Activated naive CD8-positive, alpha-beta T cell (primary cell): ENCODE data around the gene COL4A2.

Experiments used
- H3K27ac Mint-ChIP-seq: one replicate; pipeline ENCODE4 v1.8.0; 2021; ENCODE audit warnings: mixed read lengths
- H3K27me3 Mint-ChIP-seq: one replicate; pipeline ENCODE4 v1.8.0; 2021; ENCODE audit warnings: mixed read lengths
- H3K36me3 Mint-ChIP-seq: one replicate; pipeline ENCODE4 v1.8.0; 2021; ENCODE audit warnings: mixed read lengths
- H3K4me1 Mint-ChIP-seq: one replicate; pipeline ENCODE4 v1.8.0; 2021; ENCODE audit warnings: low read depth, mixed read lengths
- H3K4me3 Mint-ChIP-seq: one replicate; pipeline ENCODE4 v1.8.0; 2021; ENCODE audit warnings: mild to moderate bottlenecking, mixed read lengths
- H3K9me3 Mint-ChIP-seq: one replicate; pipeline ENCODE4 v1.8.0; 2021; ENCODE audit warnings: low read depth, mixed read lengths

COL4A2 gene

GRCh38 chr13:110503037-110503901, 196.2 kb downstream of the COL4A2 start:
- Mint-ChIP-seq H3K27me3 (peaks cover 1% of the 10 kb centered on the region), H3K27ac (no peak overlapping the region), H3K4me1 (no peaks in the 10 kb centered on the region), H3K36me3 (no peaks in the 10 kb centered on the region), H3K9me3 (peaks cover 7% of the 10 kb centered on the region), H3K4me3 (no peak overlapping the region)

- Mint-ChIP-seq H3K4me3 (no peak overlapping the region), H3K36me3 (no peaks in the 10 kb centered on the region), H3K9me3 (peaks cover 7% of the 10 kb centered on the region), H3K4me1 (no peaks in the 10 kb centered on the region), H3K27ac (no peak overlapping the region), H3K27me3 (peaks cover 1% of the 10 kb centered on the region)
Observed at GRCh38 chr13:110503979-110504499, 197.0 kb downstream of the COL4A2 start.

- Mint-ChIP-seq H3K9me3 (no peaks in the 10 kb centered on the region), H3K4me3 (no peak overlapping the region), H3K27me3 (peaks cover 1% of the 10 kb centered on the region), H3K27ac (no peak overlapping the region), H3K4me1 (no peaks in the 10 kb centered on the region), H3K36me3 (no peaks in the 10 kb centered on the region)
Observed at GRCh38 chr13:110505594-110505993, 198.5 kb downstream of the COL4A2 start.

- Mint-ChIP-seq H3K4me3 (no peak overlapping the region), H3K9me3 (no peaks in the 10 kb centered on the region), H3K4me1 (no peaks in the 10 kb centered on the region), H3K36me3 (no peaks in the 10 kb centered on the region), H3K27me3 (no peaks in the 10 kb centered on the region), H3K27ac (no peak overlapping the region)
Observed at GRCh38 chr13:110506396-110506795, 199.3 kb downstream of the COL4A2 start.

GRCh38 chr13:110506859-110507566, 199.9 kb downstream of the COL4A2 start:
- Mint-ChIP-seq H3K27ac (no peak overlapping the region), H3K9me3 (no peaks in the 10 kb centered on the region), H3K4me3 (no peak overlapping the region)

GRCh38 chr13:110507678-110508381, 200.7 kb downstream of the COL4A2 start:
- no peaks in the 10 kb centered on the region for H3K27me3 Mint-ChIP-seq
- H3K27ac Mint-ChIP-seq: no peak overlapping the region
- no peak overlapping the region for H3K4me3 Mint-ChIP-seq
- no peaks in the 10 kb centered on the region for H3K4me1 Mint-ChIP-seq
- no peaks in the 10 kb centered on the region for H3K36me3 Mint-ChIP-seq
- no peaks in the 10 kb centered on the region for H3K9me3 Mint-ChIP-seq

More at GRCh38 chr13:110506859-110507566, 199.9 kb downstream of the COL4A2 start:
- Mint-ChIP-seq H3K36me3 (no peaks in the 10 kb centered on the region), H3K4me1 (no peaks in the 10 kb centered on the region), H3K27me3 (no peaks in the 10 kb centered on the region)

- no peaks in the 10 kb centered on the region for H3K27me3 Mint-ChIP-seq
- H3K27ac Mint-ChIP-seq: no peak overlapping the region
- no peaks in the 10 kb centered on the region for H3K36me3 Mint-ChIP-seq
- no peaks in the 10 kb centered on the region for H3K4me1 Mint-ChIP-seq
- H3K9me3 Mint-ChIP-seq: no peaks in the 10 kb centered on the region
- H3K4me3 Mint-ChIP-seq: no peak overlapping the region
Observed at GRCh38 chr13:110509478-110509926, 202.4 kb downstream of the COL4A2 start.

- Mint-ChIP-seq H3K27me3 (no peaks in the 10 kb centered on the region), H3K4me1 (no peaks in the 10 kb centered on the region), H3K9me3 (no peaks in the 10 kb centered on the region), H3K36me3 (no peaks in the 10 kb centered on the region), H3K27ac (no peak overlapping the region), H3K4me3 (no peak overlapping the region)
Observed at GRCh38 chr13:110509971-110510786, 203.1 kb downstream of the COL4A2 start.

GRCh38 chr13:110511509-110512181, 204.6 kb downstream of the COL4A2 start:
- Mint-ChIP-seq H3K27me3 (no peaks in the 10 kb centered on the region), H3K27ac (no peak overlapping the region), H3K9me3 (no peaks in the 10 kb centered on the region), H3K36me3 (no peaks in the 10 kb centered on the region), H3K4me3 (no peak overlapping the region), H3K4me1 (no peaks in the 10 kb centered on the region)

- H3K27ac Mint-ChIP-seq: no peak overlapping the region
- H3K4me1 Mint-ChIP-seq: no peaks in the 10 kb centered on the region
- H3K27me3 Mint-ChIP-seq: no peaks in the 10 kb centered on the region
Observed at GRCh38 chr13:110512198-110512740, 205.2 kb downstream of the COL4A2 start.

GRCh38 chr13:110516500-110516899, 209.4 kb downstream of the COL4A2 start:
- H3K27ac Mint-ChIP-seq: no peak overlapping the region
- no peaks in the 10 kb centered on the region for H3K9me3 Mint-ChIP-seq
- no peaks in the 10 kb centered on the region for H3K4me1 Mint-ChIP-seq
- no peaks in the 10 kb centered on the region for H3K27me3 Mint-ChIP-seq
- no peaks in the 10 kb centered on the region for H3K36me3 Mint-ChIP-seq
- H3K4me3 Mint-ChIP-seq: no peak overlapping the region

More at GRCh38 chr13:110512198-110512740, 205.2 kb downstream of the COL4A2 start:
- Mint-ChIP-seq H3K36me3 (no peaks in the 10 kb centered on the region), H3K9me3 (no peaks in the 10 kb centered on the region), H3K4me3 (no peak overlapping the region)

- no peak overlapping the region for H3K4me3 Mint-ChIP-seq
Observed at GRCh38 chr13:110517505-110518225, 210.6 kb downstream of the COL4A2 start.

GRCh38 chr13:110518226-110518525, 211.1 kb downstream of the COL4A2 start:
- H3K27me3 Mint-ChIP-seq: no peaks in the 10 kb centered on the region
- H3K9me3 Mint-ChIP-seq: no peaks in the 10 kb centered on the region
- H3K4me3 Mint-ChIP-seq: no peak overlapping the region
- H3K4me1 Mint-ChIP-seq: no peaks in the 10 kb centered on the region
- H3K36me3 Mint-ChIP-seq: no peaks in the 10 kb centered on the region
- no peak overlapping the region for H3K27ac Mint-ChIP-seq

More at GRCh38 chr13:110517505-110518225, 210.6 kb downstream of the COL4A2 start:
- Mint-ChIP-seq H3K27me3 (no peaks in the 10 kb centered on the region), H3K9me3 (no peaks in the 10 kb centered on the region), H3K4me1 (no peaks in the 10 kb centered on the region), H3K36me3 (no peaks in the 10 kb centered on the region), H3K27ac (no peak overlapping the region)
